K562 (cell line): ENCODE measurements around the gene CRKL. TPM values are rescaled to one million over a fixed set of nuclear protein-coding genes. Genes with fewer than 3 reads are reported as not detected.

Experiments
- ARID2 ChIP-seq: fragments of 450-650 bp; IDR thresholded peaks from 2 replicates; pipeline ENCODE4 v1.6.1; 2017; ENCODE audit warnings: antibody characterized with exemption, mild to moderate bottlenecking
- ATF4 ChIP-seq: fragments of 450-650 bp; formaldehyde crosslinking; IDR thresholded peaks from 2 replicates; pipeline ENCODE4 v1.4.0; 2022; ENCODE audit warnings: mild to moderate bottlenecking, moderate library complexity
- CCAR2 ChIP-seq: fragments of 200-400 bp; formaldehyde crosslinking; IDR thresholded peaks from 2 replicates; pipeline ENCODE4 v1.6.1; 2017; ENCODE audit warnings: mild to moderate bottlenecking, low read depth, low read length
- CTBP1 ChIP-seq: fragments of 450-650 bp; IDR thresholded peaks from 2 replicates; pipeline ENCODE4 v1.6.1; 2016; ENCODE audit warnings: borderline replicate concordance
- CTCFL ChIP-seq: IDR thresholded peaks from 2 replicates; pipeline ENCODE4 v1.6.1; 2011; ENCODE audit warnings: borderline replicate concordance, low read depth, mild to moderate bottlenecking, moderate library complexity, low read length; ENCODE audit not compliant: insufficient read depth, poor library complexity, severe bottlenecking
- FOXK1 ChIP-seq: sonication (generic); formaldehyde crosslinking; IDR thresholded peaks from 2 replicates; pipeline ENCODE4 v1.8.0; 2022; ENCODE audit warnings: missing genetic modification reagents, mild to moderate bottlenecking, borderline replicate concordance
- FOXP1 ChIP-seq: sonication (generic); formaldehyde crosslinking; IDR thresholded peaks from 2 replicates; pipeline ENCODE4 v1.8.0; 2022; ENCODE audit warnings: mild to moderate bottlenecking, missing genetic modification reagents
- HMG20B ChIP-seq: fragments of 250-450 bp; sonication (Bioruptor Pico); IDR thresholded peaks from 2 replicates; pipeline ENCODE4 v1.5.0; 2021; ENCODE audit warnings: mild to moderate bottlenecking
- KDM4B ChIP-seq, 2 experiments: fragments of 450-650 bp in 1 of 2; sonication (generic) in 1 of 2; IDR thresholded peaks; 2 replicates each; pipeline ENCODE4 v1.6.1; 2016 to 2017; ENCODE audit warnings: borderline replicate concordance in 2 of 2, antibody characterized with exemption in 1 of 2, low read depth in 1 of 2, mild to moderate bottlenecking in 1 of 2
- LEF1 ChIP-seq: fragments of 450-650 bp; IDR thresholded peaks from 2 replicates; pipeline ENCODE4 v1.6.1; 2016; ENCODE audit warnings: mild to moderate bottlenecking
- NCOA1 ChIP-seq: fragments of 450-650 bp; IDR thresholded peaks from 2 replicates; pipeline ENCODE4 v1.6.1; 2016; ENCODE audit warnings: low read depth
- NKRF ChIP-seq: fragments of 450-650 bp; IDR thresholded peaks from 2 replicates; pipeline ENCODE4 v1.6.1; 2016; ENCODE audit warnings: borderline replicate concordance
- NR1H2 ChIP-seq: sonication (generic); formaldehyde crosslinking; IDR thresholded peaks from 2 replicates; pipeline ENCODE4 v1.4.0; 2020; ENCODE audit warnings: mild to moderate bottlenecking, missing genetic modification reagents
- NR2C2 ChIP-seq, 2 experiments: fragments of 200-800 bp in 1 of 2; sonication (Bioruptor generic) in 1 of 2; sonication (generic) in 1 of 2; formaldehyde crosslinking in 1 of 2; IDR thresholded peaks; 2 replicates each; pipeline versions ENCODE4 v1.6.1 to v1.8.0; 2016 to 2022; ENCODE audit warnings: mild to moderate bottlenecking in 1 of 2, missing compliant biosample characterization in 1 of 2, missing genetic modification characterization in 1 of 2, missing genetic modification reagents in 1 of 2
- PML ChIP-seq: IDR thresholded peaks from 2 replicates; pipeline ENCODE4 v1.6.1; 2012; ENCODE audit warnings: low read length, inconsistent platforms
- SRSF3 ChIP-seq: fragments of 200-400 bp; formaldehyde crosslinking; IDR thresholded peaks from 2 replicates; pipeline ENCODE4 v1.6.1; 2016; ENCODE audit warnings: mild to moderate bottlenecking, low read length, moderate library complexity; ENCODE audit not compliant: insufficient read depth
- XRCC5 ChIP-seq: fragments of 200-400 bp; formaldehyde crosslinking; IDR thresholded peaks from 2 replicates; pipeline ENCODE4 v1.6.1; 2017; ENCODE audit warnings: low read depth, mild to moderate bottlenecking, low read length
- ZBTB1 ChIP-seq: sonication (generic); formaldehyde crosslinking; IDR thresholded peaks from 2 replicates; pipeline ENCODE4 v1.8.1; 2023; ENCODE audit warnings: missing genetic modification reagents, low read depth, mild to moderate bottlenecking, borderline replicate concordance
- ZBTB17 ChIP-seq: fragments of 450-650 bp; formaldehyde crosslinking; IDR thresholded peaks from 2 replicates; pipeline ENCODE4 v1.4.0; 2020; ENCODE audit warnings: mild to moderate bottlenecking
- ZFP30 ChIP-seq: fragments of 250-450 bp; sonication (Bioruptor Pico); IDR thresholded peaks from 2 replicates; pipeline ENCODE4 v1.8.0; 2022; ENCODE audit warnings: moderate library complexity, mild to moderate bottlenecking, inconsistent platforms, borderline replicate concordance
- ZNF121 ChIP-seq: sonication (generic); formaldehyde crosslinking; conservative IDR thresholded peaks from 2 replicates; pipeline ENCODE4 v1.8.0; 2022; ENCODE audit warnings: missing genetic modification reagents
- ZNF146 ChIP-seq: IDR thresholded peaks from one replicate; pipeline ENCODE4 v1.6.1; 2018; ENCODE audit warnings: missing compliant biosample characterization; ENCODE audit not compliant: unreplicated experiment
- ZNF3 ChIP-seq: fragments of 250-450 bp; sonication (Bioruptor Pico); IDR thresholded peaks from 2 replicates; pipeline ENCODE4 v1.5.0; 2021; ENCODE audit warnings: mild to moderate bottlenecking, moderate library complexity
- ZNF57 ChIP-seq: fragments of 450-650 bp; formaldehyde crosslinking; IDR thresholded peaks from 2 replicates; pipeline ENCODE4 v1.4.0; 2020; ENCODE audit warnings: mild to moderate bottlenecking, moderate library complexity
- ZNF668 ChIP-seq: fragments of 250-450 bp; sonication (Bioruptor Pico); IDR thresholded peaks from 2 replicates; pipeline ENCODE4 v1.8.0; 2022; ENCODE audit warnings: mild to moderate bottlenecking, inconsistent platforms
- polyA plus RNA-seq, 8 experiments: library from polyadenylated mRNA; depleted of rRNA in 4 of 8; stranded (reverse) in 5 of 8; unstranded in 3 of 8; fragments of >200 nt; fragmentation: Nextera tagmentation in 2 of 8; fragmentation: Illumina TruSeq in 1 of 8; extraction: Ambion mirVana in 2 of 8; extraction: Trizol in 1 of 8; gene quantifications; 2 replicates each; pipeline versions ENCODE4 v1.2.1 to v1.2.3, GENCODE V29; 2011 to 2014; ENCODE audit warnings: inconsistent platforms in 1 of 8, missing spikeins in 1 of 8
- total RNA-seq, 7 experiments: library from RNA; depleted of rRNA in 6 of 7; stranded (reverse); fragments of >200 nt in 6 of 7; fragmentation: Illumina TruSeq in 2 of 7; extraction: Trizol in 2 of 7; gene quantifications; 2 replicates each; pipeline versions ENCODE4 v1.2.1 to v1.2.3, GENCODE V29; 2011 to 2021; ENCODE audit warnings: low replicate concordance in 1 of 7

Gene CRKL
- total and polyA plus RNA-seq, 9 of the 15 experiments (the other 6 are each of a cell fraction or from before 2014, with no cell fraction given): 100 to 263 (median 124) TPM

GRCh38 chr22:20937031-20937793 is 20.0 kb downstream of the CRKL start (continued):
- peak; percentile 20; the same call in 1 of the 2 replicates for TF ChIP-seq SRSF3
- no peak for TF ChIP-seq ATF4 (CRISPR knock-in tag)
- TF ChIP-seq NCOA1: no peak
- TF ChIP-seq ZBTB17 (CRISPR knock-in tag): no peak
- TF ChIP-seq HMG20B: no peak
- TF ChIP-seq NKRF: 0 out of 2 replicates have a peak, but pooled peaks have one; percentile 4
- no peak for TF ChIP-seq CCAR2
- no peak for TF ChIP-seq ZNF121 (CRISPR knock-in tag)
- TF ChIP-seq KDM4B (IDR thresholded peaks at IDR 0.05; ENCODE audit: borderline replicate concordance in 2 of 2, low read depth in 1 of 2): peak in 1 of 2 experiments; percentile 15; a peak in 1 of 4 replicates
- TF ChIP-seq ZNF3 (CRISPR knock-in tag): no peak
- TF ChIP-seq NR1H2 (CRISPR knock-in tag): no peak
- no peak for TF ChIP-seq ZNF668
- TF ChIP-seq ARID2: no peak
- TF ChIP-seq LEF1: no peak
- TF ChIP-seq ZBTB1 (CRISPR knock-in tag): no peak
- peak; percentile 35; the same call in 1 of the 2 replicates for TF ChIP-seq CTBP1
- TF ChIP-seq FOXP1 (CRISPR knock-in tag): no peak
- TF ChIP-seq FOXK1 (CRISPR knock-in tag): peak; percentile 94
- TF ChIP-seq ZFP30 (CRISPR knock-in tag): no peak
- no peak for TF ChIP-seq XRCC5
- TF ChIP-seq CTCFL: no peak
- TF ChIP-seq PML: peak; percentile 37; the same call in 1 of the 2 replicates
- TF ChIP-seq ZNF146 (CRISPR knock-in tag): no peak
- no peak for TF ChIP-seq ZNF57 (CRISPR knock-in tag)
- TF ChIP-seq NR2C2 (CRISPR knock-in tag; IDR thresholded peaks at IDR 0.05): no peak
- TF ChIP-seq NR2C2 (tag; IDR thresholded peaks at IDR 0.05): no peak
